NCI-H2107 (cell line): Measurements from ENCODE around the gene RALGPS1.

Experiments
- DNase-seq: peaks from one replicate; lab custom pipeline; 2025; lab: John Stamatoyannopoulos, UW

The RALGPS1 gene

DNA sequence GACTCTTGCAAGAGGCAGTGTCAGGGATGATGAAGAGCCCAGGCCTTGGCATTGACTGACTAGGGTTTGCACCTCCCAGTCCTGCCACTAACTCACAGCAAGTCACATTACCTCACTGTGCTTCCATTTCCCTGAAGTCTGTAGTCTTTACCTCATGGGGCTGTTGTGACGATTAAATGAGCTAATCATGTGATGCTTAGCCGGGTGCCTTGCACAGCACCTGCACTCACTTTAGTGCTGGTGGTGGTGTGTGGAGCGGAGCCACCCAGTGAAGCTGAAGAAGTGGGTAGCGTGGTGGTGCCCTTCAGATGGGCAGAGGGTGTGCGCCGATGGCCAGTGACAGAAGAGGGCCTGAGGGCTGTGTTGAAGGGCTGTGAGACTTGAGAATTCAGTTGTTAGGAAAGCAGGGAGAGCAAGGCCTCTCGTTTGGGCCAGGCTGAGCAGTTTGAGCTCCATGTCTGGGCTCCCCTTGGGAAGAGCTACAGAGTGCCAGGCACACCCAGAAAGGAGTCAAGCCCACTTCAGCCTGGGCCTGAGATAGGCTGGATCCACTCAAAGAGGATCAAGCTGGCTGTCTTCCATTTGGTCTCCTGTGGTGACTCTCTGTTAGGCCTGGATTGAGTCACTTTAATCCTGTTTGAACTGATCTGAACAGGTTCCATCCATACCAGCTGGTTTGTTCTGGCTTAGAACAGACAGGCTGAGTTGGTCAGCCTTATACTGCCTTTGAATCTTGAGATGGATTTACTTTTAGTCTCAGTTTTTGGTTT lies 42.5 kb downstream of the RALGPS1 start:
- no peak for DNase-seq

DNA sequence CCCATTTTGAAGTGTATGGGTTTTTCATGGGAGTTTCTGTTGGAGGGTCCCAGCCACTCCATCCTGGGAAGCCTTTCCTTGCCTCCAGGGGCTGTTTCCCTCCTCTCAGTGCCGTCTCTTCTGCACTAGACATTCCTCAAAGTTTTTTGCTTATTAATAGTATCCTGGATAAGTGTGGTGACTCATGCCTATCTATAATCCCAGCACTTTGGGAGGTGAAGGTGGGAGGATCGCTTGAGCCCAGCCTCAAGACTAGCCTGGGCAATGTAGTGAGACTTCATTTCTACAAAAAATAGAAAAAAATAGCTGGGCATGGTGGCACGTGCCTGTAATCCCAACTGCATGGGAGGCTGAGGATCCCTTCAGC lies 43.1 kb downstream of the RALGPS1 start:
- no peak for DNase-seq

DNA sequence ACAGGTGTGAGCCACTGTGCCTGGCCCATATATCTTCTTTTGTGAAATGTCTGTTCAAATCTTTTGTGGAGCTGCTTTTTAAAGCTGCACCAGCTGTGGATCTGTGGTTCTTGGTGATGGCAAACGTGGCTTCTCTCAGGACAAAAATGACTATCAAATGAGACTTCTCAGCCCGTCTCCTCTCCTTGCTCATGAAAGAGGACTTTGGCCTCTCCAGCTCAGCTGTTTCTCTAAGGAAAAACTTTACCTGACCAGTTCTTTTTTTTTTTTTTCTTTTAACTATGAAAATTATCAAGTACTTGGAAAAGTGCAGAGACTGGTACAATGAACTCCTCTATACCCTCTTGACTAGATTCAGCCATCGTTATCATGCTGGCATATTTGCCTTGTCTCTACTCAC lies 44.8 kb downstream of the RALGPS1 start:
- DNase-seq: no peak

DNA sequence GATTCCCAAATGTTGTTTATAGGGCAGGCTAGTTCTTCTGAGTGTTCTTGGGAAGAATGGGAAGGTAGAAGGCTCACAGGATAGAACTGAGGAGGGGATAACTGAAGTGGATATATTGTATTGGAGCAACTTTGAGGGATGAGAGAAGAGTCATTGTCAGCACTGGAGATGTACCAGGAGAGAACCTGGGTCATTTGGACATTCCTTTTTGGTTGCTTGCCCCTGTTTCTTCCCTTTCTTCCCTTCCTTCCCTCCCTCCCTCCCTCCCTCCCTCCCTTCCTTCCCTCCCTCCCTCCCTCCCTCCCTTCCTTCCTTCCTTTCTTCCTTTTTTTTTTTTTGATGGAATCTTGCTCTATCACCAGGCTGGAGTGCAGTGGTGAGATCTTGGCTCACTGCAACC lies 45.3 kb downstream of the RALGPS1 start:
- DNase-seq: no peak

DNA sequence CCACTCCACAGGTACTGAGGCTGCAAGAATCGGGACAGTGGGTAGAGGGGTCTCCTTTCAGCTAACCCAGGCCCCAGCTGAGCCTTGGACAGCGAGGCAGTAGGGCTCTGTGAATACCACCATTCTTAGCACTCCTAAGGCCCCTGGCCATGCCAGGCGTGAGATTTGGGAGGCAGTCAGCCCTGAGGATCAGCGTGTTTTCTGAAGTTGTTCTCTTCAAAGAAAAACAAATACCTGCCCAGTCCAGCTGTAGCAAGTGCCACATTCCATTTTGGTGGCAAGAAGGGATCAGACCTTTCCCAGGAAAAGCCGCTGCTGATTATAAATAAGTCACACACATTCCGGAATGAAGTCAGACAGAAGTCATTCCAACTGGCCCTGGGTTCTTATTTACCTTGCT lies 47.8 kb downstream of the RALGPS1 start:
- DNase-seq: no peak

DNA sequence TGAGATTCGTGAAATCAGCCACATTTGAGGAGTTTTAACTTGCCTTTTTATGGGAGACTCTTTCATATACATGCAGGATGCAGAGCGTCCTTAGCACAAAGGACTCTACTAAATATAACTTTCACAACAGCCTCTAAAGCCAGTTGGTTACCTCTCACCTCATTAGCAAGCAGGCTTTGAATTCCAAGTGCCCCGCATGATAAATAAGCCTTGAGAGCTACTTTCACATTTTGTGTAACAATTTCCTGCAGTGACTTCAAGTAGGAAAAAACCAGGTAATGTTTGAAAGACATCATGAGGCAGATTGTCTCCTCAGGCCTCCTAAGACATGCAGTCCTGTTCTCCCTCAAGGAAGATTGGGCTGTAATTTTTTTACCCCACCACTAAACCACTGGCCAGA lies 50.5 kb downstream of the RALGPS1 start:
- DNase-seq: no peak

DNA sequence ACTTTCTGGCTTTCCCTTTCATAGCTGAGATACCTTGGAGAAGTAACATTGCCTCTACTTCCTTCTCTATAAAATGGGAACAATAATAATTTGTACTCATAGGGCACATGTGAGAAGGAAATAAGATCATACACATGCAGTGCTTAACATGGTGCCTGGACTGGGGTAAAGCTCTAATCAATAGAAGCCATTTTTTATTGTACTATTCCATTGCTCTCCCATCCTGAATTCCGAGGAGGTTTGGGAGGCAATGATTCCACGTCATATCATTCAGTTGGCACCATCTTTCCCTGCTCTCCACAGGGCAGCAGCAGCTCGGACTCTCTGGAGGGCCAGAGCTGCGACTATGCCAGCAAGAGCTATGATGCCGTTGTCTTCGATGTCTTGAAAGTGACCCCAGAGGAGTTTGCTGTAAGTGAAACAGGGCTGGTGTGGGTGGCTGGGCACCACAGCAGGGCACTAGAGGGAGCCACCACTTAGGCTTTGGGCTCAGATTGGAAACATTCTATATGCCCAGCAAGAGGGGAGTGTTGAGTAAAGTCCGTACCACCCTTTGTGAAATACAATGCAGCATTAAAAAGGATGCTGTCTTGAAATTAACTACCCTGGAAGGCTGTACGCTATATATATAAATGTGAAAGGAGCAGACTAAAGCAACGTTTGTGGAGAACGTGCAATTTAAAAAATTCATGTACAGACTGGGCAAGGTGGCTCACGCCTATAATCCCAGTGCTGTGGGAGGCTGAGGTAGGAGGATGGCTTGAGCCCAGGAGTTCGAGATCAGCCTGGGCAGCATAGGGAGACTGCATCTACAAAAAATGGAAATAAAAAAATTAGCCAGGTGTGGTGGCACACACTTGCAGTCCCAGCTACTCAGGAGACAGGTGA lies 51.2 kb downstream of the RALGPS1 start:
- DNase-seq: peak; percentile 8

- DNase-seq: no peak
These were observed 56.7 kb downstream of the RALGPS1 start for GRCh38 chr9:126971261-126971660.

DNA sequence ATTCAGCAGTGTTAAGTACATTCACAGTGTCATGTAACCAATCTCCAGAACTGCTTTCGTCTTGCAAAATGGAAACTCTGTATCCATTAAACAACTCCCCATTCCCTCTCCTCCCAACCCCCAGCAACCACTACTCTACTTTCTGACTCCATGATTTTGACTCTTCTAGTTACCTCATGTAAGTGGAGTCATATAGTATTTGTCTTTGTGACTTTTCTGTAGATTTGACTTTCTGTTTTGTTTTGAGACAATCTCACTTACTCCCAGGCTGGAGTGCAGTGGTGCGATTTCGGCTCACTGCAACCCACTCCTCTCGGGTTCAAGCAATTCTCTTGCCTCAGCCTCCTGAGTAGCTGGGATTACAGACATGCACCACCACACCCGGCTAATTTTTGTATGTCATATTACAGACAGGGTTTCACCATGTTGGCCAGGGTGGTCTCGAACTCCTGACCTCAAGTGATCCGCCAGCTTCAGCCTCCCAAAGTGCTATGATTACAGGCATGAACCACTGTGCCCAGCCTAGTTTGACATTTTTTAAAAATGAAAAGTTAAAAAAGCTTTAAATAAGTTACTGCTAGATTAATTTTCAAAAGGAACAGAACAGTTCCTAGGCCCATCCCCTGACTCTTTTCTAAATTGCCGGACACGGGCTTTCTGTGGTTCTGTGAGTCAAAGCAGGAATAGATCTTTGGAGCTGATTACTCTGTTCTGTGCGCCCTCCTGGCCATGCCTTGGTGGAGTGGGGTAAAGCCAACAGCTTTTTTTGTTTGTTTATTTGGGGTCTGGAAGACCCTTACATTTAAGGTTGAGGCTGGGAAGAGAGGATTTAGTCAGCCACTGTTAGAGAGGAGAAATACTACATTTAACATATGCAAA lies 59.3 kb downstream of the RALGPS1 start:
- no peak for DNase-seq

DNA sequence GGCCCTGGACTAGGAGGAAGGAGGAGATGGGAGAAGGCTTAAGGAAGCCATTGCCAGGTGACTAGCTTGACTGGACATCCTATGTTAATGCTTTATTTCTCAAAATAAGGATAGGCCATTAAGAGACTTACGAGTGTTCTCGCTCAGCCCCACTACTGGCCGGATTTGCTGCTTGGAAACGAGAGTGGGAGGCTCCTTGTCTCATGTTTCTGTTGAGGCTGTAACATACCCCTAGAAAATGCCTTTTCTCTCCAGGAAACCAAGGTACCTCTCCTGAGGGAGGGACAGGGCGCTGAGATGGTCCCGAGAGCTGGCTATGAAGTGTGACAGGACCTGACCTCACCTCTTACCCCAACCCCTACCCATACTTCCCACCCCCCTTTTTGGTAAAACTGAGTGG lies 60.0 kb downstream of the RALGPS1 start:
- no peak for DNase-seq

DNA sequence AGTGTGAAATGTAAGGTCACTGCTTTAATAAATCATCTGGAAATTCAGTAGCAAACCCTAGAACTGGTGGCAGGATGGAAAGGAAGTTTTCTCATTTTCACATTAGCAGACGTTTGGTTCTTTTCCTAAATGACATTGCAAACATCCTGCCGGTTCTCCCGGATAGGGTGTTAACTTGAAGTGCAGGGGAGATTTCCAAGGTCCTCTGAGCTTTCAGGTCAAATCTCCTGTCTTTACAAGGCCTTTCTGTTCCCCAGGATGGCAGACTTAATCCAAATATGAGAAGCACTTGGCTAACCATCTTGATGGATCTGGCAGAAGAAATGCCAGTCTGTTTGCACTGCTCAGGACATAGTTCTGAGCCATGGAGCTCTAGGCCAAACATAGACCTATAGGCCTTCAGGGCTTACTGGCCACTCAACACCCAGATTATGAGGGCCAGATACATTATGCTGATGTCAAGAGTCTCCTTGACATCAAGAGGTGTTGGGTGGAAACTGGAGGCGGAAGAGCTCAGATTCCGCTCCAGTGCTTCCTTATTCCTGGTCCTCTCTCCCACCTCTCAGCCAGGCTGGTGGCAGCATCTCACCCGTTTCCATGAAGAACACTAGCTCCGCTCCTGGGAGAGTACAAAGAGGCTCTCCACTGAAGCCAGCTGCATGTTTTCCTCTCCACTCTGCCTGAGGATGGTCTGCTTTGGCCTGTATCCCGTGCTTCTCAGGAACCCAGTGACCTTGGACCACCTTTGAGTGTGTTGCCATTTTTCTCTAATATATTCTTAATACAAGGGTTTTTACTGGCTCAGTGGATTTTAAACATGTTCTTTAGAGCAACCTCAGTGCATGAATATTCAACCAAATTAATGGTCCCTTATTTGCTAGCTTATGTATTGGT lies 61.0 kb downstream of the RALGPS1 start:
- no peak for DNase-seq

- DNase-seq: no peak
These were observed 64.9 kb downstream of the RALGPS1 start for GRCh38 chr9:126979461-126979860.

DNA sequence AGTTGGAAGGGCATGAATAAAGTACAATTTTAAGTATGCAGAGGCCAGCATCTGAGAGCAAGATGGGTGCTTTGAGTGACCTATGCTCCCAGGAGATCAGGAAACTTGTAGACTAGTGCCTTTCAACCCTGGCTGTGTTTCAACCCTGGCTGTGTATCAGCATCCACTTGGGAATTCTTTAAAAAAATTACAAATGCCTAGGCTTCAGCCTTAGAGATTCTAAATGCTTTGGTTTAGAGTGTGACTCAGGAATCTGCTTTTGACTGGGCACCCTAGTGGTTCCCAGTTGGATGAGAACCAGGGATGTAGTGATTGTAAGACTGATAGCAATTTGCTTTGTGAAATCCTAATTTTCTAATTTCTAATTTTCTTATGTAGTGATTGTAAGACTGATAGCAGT lies 65.6 kb downstream of the RALGPS1 start:
- no peak for DNase-seq

DNA sequence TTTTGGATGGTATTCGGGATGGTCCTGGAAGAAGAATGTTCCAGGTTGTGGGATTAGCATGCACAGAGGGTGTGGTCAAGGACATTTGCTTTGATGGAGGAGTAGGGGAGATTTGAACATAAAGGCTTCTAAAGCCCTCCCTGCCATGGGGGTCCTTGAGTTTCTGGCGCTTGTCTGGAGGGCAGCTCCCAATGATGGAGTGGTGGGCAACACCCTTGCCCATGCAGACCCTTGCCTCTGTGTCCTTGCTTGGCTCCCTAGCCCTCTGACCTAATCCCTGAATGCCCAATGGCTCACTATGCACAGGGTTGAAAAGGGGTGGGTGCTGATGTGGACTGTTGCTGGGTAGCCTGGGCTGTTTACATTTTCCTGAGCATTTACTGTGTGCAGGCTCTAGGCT lies 66.6 kb downstream of the RALGPS1 start:
- DNase-seq: no peak

DNA sequence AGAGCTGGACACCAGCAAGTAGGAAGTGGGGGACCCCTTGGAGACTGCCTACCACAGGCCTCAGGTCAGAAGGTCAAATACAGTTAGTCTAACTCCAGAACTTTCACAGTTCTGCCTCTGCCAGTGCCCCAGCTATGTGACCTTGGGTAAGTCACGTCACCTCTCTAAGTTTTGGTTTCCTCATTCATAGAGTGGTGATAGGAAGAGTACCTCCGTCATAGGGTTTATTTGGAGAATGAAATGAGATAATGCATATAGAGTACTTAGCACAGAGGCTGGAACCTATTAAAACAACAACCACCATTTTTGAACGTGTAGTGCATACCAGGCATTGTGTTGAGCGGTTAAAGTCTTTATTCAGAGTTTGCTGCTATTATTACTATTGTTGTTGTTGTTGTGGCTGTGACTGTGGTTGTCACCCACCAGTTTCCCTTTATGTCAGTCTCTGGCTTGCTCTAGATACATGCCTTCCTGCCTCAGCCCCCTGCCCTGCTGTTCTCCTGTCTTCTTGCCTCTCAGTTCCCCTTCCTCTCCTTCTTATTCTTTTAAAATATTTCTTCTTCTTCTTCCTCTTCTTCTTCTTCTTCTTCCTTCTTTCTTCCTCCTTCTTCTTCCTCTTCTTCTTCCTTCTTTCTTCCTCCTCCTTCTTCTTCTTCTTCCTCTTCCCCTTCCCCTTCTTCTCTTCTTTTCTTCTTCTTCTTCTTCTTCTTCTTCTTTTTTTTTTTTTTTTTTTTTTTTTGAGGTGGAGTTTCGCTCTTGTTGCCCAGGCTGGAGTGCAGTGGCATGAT lies 67.8 kb downstream of the RALGPS1 start:
- no peak for DNase-seq

GRCh38 chr9:126983767-126984166 lies 69.2 kb downstream of the RALGPS1 start:
- DNase-seq: no peak

GRCh38 chr9:126984969-126985368 lies 70.4 kb downstream of the RALGPS1 start:
- DNase-seq: no peak

DNA sequence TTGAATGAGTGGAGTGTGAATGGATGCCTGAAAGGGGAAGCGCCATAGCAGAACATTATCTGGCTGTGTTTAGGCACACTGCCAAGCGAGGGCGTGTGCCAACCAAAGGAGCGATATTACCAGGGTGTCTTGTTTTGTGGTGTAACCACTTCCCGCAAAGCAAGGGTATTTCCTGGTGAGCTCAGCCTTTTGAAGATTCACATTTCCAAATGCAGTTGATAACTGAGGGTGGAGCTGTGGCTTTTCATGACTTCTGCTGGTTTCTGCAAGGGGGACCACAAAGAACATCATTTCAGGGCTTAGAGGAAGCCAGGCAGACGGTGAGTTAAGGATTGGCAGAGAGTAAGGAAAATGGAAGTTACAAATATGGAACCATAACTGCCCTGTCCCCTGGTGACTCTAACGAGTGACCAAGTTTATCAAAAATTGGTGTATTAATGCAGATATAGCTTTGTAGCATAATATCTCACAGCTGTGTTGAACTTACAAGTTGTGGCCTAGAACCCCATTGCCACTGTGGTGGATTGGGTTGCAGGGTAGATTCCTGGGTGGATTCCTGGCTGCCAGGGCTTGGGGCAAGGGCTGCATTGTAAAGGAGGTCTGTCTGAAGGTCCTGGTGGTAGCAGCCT lies 71.4 kb downstream of the RALGPS1 start:
- peak; percentile 53 for DNase-seq

- DNase-seq: no peak
These were observed 71.9 kb downstream of the RALGPS1 start for GRCh38 chr9:126986506-126986951.

DNA sequence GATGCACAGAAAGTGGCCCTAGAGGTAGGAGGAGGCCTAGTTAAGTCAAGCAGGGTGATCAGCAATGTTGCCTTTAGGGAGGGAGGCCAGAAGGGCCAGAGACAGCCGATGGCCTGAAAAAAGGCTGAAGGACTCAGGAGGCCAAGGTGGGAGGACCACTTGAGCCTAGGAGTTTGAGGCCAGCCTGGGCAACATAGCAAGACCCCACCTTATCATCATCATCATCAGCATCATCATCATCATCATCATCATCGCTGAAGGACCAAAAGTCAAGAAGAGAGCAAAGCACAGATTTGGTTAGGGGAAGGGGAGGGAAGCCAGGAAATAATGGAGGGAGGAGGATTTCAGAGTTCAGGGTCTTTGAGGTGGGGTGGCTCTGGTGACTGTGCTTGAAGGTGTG lies 74.3 kb downstream of the RALGPS1 start:
- DNase-seq: no peak
